Motor neuron (in vitro differentiated cells): ENCODE measurements around the gene CD46. TPM values are rescaled to one million over a fixed set of nuclear protein-coding genes. Genes with fewer than 3 reads are reported as not detected.

Experiments
- ATAC-seq, 8 experiments: fragments of 200-7000 bp; cut with Tn5 transposase; replicated peaks in 6 of 8; 2 replicates each; pipeline ENCODE4 v1.8.0; 2021; ENCODE audit warnings: mild to moderate bottlenecking in 8 of 8, moderate library complexity in 8 of 8
- H3K27ac ChIP-seq, 2 donors: fragments of 250-450 bp; sonication (Bioruptor Pico); 2 replicates each; pipeline ENCODE4 v1.9.0; 2021; ENCODE audit warnings: antibody characterized with exemption in 2 of 2, mild to moderate bottlenecking in 2 of 2, moderate library complexity in 1 of 2
- H3K4me1 ChIP-seq, 2 donors: fragments of 250-450 bp; sonication (Bioruptor Pico); replicated peaks in 1 of 2; 2 replicates each; pipeline ENCODE4 v1.6.1; 2021; ENCODE audit warnings: antibody characterized with exemption in 2 of 2, mild to moderate bottlenecking in 2 of 2, moderate library complexity in 1 of 2
- H3K4me3 ChIP-seq, 5 donors: fragments of 250-450 bp; sonication (Bioruptor Pico); 2 replicates each; pipeline ENCODE4 v1.9.0; 2021; ENCODE audit warnings: antibody characterized with exemption in 5 of 5, mild to moderate bottlenecking in 5 of 5, moderate library complexity in 4 of 5
- WGBS, 10 experiments: fragments of 450-650 bp; shearing (Covaris generic); methylation state at CpG; one replicate each; pipeline ENCODE4 v1.0.0; 2022; 5-methylcytosine and 5-hydroxymethylcytosine counted together
- in situ Hi-C, 9 experiments: fragments of 400-800 bp; cut with MboI; loops; one replicate each; pipeline ENCODE4 v1.15.0; 2021; ENCODE audit warnings: low sequenced_read_pairs in 9 of 9, low pct_unique_long_range_greater_than_20kb in 2 of 9; ENCODE audit not compliant: unreplicated experiment in 9 of 9
- total RNA-seq, 8 experiments: library from RNA; unstranded; fragments of 300-600 nt; gene quantifications; 2 replicates each; pipeline versions ENCODE4 v1.2.3 to v1.2.4, GENCODE V29; 2022

The CD46 gene
- total RNA-seq, 8 experiments from 2014 or later, result 56.6 to 151 (median 82.4) TPM

DNA sequence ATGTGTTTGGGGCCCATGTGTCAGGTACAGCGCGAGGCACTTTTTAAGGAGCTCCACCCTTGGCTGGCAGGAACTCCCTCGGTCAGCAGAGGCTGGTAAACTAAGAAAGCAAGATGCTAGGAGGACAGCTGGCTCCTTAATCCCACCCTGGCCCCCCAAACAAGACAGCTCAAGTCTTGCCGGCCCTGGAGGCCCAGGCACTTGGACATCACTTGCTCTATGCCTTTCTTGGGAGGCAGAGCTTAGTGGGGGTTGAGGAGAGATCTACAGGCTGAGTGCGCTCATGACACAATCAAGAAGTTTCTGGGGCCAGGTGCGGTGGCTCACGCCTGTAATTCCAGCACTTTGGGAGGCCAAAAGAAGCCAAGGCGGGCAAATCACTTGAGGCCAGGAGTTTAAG, 80.9 kb downstream of the CD46 start:
- Histone ChIP-seq H3K4me3 (no peak overlapping the region), H3K4me1 (peaks cover 0 to 2% of the 10 kb centered on the region in 2 donors), H3K27ac (no peak overlapping the region)
- in situ Hi-C loops, result no loop called here
- WGBS, 10 experiments, result 79 to 100% (median 92%) methylated on average over 1 to 8 of the region's 8 CpGs; no CpG with 5 or more reads in 5 of the 10 experiments
- ATAC-seq, result no peak

DNA sequence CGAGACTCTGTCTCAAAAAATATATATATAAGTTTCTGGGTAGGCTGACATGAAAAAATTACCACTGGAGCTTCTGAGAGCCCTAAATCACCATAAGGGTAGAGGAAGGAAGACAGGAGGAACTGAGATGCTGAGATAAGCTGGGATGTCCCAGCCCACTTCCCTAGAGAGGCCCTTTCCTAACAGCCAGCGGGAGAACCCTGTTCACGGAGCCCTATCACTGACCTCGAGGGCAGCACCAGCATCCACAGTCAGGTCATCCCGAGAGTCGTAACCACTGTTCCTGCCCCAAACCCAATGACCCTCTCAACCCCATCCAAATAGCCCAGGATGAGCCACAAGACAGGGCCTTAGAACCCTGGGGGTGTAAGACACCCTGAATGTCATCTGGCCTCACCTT, 81.5 kb downstream of the CD46 start:
- ATAC-seq, result no peak
- Histone ChIP-seq H3K27ac (no peak overlapping the region), H3K4me1 (peaks cover 0 to 2% of the 10 kb centered on the region in 2 donors), H3K4me3 (no peak overlapping the region)
- in situ Hi-C loops, result no loop called here
- 82 to 100% (median 96%) methylated on average over 3 to 5 of the region's 6 CpGs; no CpG with 5 or more reads in 3 of the 10 experiments for WGBS, 10 experiments

DNA sequence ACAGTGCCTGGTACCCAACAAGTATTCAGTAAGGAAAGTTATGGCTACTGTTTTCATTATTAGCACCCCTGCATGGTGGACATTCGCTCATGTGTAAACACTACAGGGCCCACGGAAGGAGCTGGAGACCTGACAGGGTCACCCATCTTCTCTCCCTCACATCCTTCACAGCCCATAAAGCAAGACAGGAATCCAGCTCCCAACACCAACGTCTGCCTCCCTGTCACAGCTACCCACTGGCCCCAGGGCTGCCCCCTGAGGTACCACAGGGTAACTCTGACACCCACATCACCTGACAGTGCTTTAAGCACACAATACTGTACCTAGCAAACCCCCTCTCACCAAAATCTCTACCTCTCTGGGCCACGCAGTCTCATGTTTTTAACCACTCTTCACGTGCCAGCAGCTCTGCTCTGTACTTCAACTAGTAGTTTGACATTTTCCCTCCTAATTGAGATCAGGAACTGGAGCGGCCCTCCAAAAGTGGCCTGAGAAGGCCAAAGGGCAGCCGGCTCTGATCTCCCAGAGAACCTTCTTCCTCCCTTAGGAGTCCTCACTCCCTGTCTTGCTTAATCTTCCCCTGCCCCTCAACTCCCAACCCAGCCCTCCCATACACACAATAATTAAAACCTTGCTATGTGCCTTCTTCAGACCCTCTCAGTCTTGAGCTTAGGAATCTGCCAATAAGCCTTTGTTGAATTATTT, 82.3 kb downstream of the CD46 start:
- no peak overlapping the region for H3K4me3 ChIP-seq
- no peak for ATAC-seq
- in situ Hi-C loops, result no loop called here
- WGBS, 10 experiments, result 80 to 100% (median 98%) methylated on average over 1 to 7 of the region's 7 CpGs; no CpG with 5 or more reads in 1 of the 10 experiments
- H3K4me1 ChIP-seq, result peaks cover 0 to 2% of the 10 kb centered on the region in 2 donors
- H3K27ac ChIP-seq, result no peak overlapping the region

DNA sequence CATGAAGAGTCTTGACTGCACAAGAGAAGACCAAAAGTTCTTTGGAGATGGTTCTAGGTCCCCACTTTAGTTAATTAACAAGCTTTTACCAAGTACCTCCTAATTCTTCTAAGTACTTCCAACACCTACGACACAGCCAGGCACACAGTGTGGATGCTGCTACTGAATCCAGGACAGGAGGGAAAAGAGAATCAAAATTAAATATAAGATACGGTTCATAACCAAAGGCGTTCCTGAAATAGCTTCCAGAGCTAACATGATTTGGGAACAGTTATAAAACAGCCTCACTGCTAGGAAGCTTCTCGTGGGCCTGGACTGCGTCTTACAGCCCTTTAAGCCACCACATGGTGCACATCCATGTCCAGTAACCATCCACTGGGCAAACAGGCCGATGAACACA, 84.1 kb downstream of the CD46 start:
- 92 to 100% (median 100%) methylated on average over 1 to 6 of the region's 6 CpGs; no CpG with 5 or more reads in 1 of the 10 experiments for WGBS, 10 experiments
- in situ Hi-C loops, result no loop called here
- H3K4me3 ChIP-seq, result no peak overlapping the region
- peaks cover 0 to 2% of the 10 kb centered on the region in 2 donors for H3K4me1 ChIP-seq
- no peak overlapping the region for H3K27ac ChIP-seq
- no peak for ATAC-seq

DNA sequence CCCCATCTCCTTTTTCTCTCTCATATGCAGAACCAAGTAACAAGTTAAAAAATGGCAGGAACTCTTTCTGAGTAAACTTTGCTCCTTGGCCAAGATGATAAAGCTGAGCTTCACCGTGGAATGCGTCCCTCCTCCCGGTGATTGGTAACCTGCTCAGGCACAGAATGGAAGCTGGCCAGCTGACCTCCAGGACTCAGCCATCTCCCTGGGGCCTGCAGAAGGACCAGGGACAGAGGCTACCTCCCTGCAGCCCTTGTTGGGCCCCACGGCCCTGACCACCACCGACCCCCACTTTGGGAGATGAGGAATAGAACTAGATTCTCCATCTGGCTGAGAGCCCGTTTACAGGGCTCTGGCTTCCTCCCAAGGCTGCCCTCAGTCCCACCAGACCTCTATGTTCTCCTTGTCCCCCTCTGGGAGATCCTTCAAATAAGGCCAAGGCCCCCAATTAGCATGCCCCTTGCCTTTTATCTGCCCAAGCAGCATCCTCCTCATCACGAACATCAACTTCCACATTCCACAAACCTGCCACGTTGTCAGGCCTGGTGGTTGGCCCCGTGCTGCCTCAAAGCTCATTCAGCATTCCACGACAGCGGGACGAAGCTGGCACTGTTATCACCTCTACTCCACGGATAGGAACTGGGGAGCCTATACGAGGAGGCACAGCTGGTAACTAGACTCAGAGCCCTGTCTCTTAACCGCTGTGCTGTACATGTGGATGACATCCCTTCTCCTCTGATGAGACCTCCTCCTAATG, 84.9 kb downstream of the CD46 start:
- ATAC-seq, result no peak
- in situ Hi-C loops, result no loop called here
- H3K27ac ChIP-seq, result no peak overlapping the region
- H3K4me3 ChIP-seq, result no peak overlapping the region
- 80 to 100% (median 92%) methylated on average over 2 to 15 of the region's 15 CpGs; no CpG with 5 or more reads in 2 of the 10 experiments for WGBS, 10 experiments
- H3K4me1 ChIP-seq, result peaks cover 0 to 5% of the 10 kb centered on the region in 2 donors

DNA sequence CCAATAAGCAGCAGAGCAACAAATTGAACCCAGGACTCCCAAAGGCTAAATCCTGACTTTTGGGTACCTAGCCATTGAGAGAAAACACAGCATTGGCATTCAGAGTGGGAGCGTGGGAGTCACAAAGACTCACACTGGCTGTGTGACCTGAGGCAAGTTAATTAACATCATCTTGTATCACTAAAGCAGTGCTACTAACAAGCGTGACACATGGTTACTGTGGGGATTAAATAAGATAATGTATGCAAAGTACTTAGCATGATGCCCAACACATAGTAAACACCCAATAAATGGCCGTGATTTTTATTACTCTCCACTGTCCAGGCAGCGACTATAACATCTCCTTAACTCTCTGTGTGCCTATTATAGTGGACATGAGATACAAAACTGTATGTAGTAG, 85.8 kb downstream of the CD46 start:
- in situ Hi-C loops, result no loop called here
- no peak overlapping the region for H3K27ac ChIP-seq
- no peak overlapping the region for H3K4me3 ChIP-seq
- WGBS, 10 experiments, result 35 to 100% (median 94%) methylated on average over 1 to 4 of the region's 4 CpGs; no CpG with 5 or more reads in 1 of the 10 experiments
- ATAC-seq, result peak in 3 of 8 experiments; percentile 40 to 84 (median 78)
- peaks cover 0 to 10% of the 10 kb centered on the region in 2 donors for H3K4me1 ChIP-seq

DNA sequence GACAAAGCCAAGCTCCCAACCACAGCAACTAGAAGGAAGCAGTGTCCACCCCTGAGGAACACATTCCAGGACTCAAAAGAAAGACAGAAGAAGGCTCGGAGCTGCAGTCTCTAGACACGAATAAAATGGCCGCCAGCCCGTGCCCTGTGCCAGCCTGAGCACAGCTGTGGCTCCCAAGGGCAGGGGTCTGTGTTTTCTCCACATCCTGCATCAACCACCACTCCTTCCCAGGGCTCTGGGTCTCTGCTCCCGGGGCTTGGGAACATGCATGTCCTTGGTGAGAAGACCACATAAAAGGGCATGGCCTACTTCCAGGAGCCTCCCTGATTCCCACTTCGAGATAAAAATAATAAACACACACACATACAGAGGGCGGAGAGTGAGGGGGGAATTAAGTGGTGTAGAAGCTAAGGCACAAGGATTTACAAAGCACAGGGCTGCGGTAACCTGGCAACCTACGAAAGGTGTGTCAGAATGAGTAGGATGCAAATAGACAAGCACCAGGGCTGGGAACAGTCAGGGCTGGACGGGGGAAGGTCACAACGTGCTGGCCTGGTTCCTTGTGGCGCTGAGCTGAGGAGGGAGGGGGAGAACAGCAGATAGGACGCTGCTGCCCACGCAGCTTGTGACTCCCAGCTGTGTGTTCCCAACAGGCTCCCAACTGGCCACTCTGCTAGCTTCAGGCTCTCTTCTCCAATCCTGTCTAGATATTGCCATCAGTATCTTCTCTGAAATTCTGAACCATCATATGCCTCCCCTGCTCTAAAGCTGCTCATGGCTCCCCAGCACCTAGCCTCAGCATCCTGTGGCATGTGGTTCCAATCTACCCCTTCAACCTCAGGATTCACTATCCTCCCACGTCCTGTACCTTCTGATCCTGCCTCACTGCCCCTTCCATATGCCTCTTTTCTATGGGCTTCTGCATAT, 86.6 kb downstream of the CD46 start:
- WGBS, 10 experiments, result 16 to 93% (median 80%) methylated on average over 2 to 12 of the region's 15 CpGs; no CpG with 5 or more reads in 1 of the 10 experiments
- Histone ChIP-seq H3K27ac (no peak overlapping the region), H3K4me3 (no peak overlapping the region), H3K4me1 (peaks cover 0 to 8% of the 10 kb centered on the region in 2 donors)
- peak in 5 of 8 experiments; percentile 21 to 91 (median 65) for ATAC-seq
- in situ Hi-C loops, result no loop called here

DNA sequence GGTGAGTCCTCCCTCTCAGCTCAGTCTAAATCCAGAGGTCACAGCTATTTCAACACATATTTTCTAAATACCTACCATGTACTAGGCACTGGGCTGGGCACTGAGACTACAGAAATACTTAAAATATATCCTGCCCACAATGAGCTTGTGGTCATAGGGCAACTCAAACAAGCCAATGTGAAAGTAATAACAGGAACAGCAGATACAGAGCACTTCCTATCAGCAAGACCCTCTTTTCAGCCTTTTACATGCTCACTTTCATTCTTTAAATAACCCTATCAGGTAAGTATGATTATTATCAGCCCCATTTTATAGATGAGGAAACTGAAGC, 87.2 kb downstream of the CD46 start:
- Histone ChIP-seq H3K4me3 (no peak overlapping the region), H3K27ac (no peak overlapping the region), H3K4me1 (peaks cover 0 to 8% of the 10 kb centered on the region in 2 donors)
- in situ Hi-C loops, result no loop called here
- no peak for ATAC-seq

DNA sequence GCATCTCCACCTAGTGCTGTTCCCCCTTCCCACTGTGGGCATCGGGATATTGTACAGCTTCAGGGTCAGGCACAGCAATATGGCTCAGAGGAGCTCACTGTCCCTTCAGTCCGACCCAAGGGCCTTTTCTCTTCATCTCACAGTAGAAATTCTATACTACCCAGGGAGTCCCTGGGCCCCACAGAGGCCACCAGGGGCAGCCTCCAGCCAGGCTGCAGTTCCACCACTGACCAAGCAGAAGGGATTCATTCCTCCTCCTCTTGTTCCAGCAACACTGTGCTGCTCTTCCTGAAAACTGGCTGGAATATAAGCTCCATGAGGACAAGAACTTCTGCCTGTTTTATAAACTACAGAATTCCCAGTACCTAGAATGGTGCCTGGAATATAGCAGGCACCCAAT, 88.5 kb downstream of the CD46 start:
- ATAC-seq, result peak in 1 of 8 experiments; percentile 47
- Histone ChIP-seq H3K4me3 (no peak overlapping the region), H3K4me1 (peaks cover 0 to 11% of the 10 kb centered on the region in 2 donors), H3K27ac (no peak overlapping the region)
- WGBS, 10 experiments, result 90 to 100% (median 100%) methylated on average over 1 to 2 of the region's 2 CpGs; no CpG with 5 or more reads in 5 of the 10 experiments
- in situ Hi-C loops, result no loop called here

DNA sequence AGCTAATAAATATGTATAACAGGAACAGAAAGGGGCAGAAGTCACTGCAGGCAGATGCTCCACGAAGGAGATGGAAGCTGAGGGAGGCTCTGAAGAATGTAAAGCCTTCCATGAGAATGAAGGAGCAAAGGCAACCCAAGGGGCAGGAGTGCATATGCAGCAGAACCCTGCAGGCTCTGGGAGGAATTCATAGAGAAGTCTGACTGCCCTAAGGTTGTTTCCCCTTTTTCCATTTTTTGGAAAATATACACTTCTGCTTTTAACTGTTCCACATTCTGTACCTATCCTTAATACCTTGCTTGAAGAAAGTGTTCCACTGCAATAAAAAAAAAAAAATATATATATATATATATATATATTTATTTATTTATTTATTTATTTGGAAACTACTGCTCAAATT, 89.4 kb downstream of the CD46 start:
- 14 to 100% (median 60%) methylated on average over 1 of the region's 1 CpG; no CpG with 5 or more reads in 3 of the 10 experiments for WGBS, 10 experiments
- peaks cover 0 to 13% of the 10 kb centered on the region in 2 donors for H3K4me1 ChIP-seq
- H3K4me3 ChIP-seq, result no peak overlapping the region
- H3K27ac ChIP-seq, result peak overlapping the region in 1 of 2 donors; percentile 71
- no peak for ATAC-seq
- in situ Hi-C loops, result no loop called here

DNA sequence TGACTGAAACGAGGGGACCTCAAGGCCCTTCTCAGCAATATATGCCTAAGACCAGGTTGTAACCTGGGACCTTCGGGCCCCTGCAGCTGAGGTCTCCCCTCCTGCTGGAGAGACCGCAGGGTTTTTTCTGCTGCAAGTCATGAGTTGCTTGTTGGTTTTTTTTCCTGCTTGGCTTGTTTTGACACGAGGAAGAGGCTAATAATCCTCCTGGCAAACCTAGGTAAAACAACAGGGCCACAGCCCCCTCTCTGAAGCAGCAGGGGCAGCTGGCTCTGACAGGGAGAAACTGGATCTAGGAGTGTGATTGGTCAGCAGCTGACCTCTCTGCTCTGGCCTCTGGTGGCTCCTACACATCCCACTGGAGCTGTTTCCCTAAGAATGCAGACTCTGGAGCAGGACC, 90.0 kb downstream of the CD46 start:
- peak overlapping the region in 1 of 2 donors; percentile 71 for H3K27ac ChIP-seq
- no peak overlapping the region for H3K4me3 ChIP-seq
- WGBS, 10 experiments, result 50 to 100% (median 68%) methylated on average over 1 to 3 of the region's 4 CpGs; no CpG with 5 or more reads in 4 of the 10 experiments
- H3K4me1 ChIP-seq, result peaks cover 0 to 13% of the 10 kb centered on the region in 2 donors
- peak in 4 of 8 experiments; percentile 41 to 93 (median 81) for ATAC-seq
- in situ Hi-C loops, result no loop called here

DNA sequence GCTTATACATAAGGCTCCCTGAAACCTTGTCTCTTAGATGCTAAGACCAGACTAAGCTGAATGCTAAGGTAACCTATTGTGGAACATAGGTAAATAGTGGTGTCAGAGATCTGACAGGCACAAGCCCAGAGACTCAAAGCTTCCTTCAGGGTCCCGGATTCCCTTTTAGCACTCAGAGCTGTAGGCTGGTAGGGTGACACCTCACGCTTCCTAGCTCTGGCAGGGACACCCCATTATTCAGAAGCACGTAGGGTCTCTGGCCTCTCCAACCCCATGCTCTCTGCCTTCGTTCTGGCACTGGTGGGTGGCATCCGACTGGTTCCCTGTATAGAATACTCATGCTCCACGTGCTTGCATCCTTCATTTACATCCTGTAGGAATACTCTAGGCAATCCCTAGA, 90.7 kb downstream of the CD46 start:
- 80 to 100% (median 90%) methylated on average over 1 to 6 of the region's 6 CpGs; no CpG with 5 or more reads in 2 of the 10 experiments for WGBS, 10 experiments
- Histone ChIP-seq H3K4me3 (no peak overlapping the region), H3K4me1 (peaks cover 0 to 13% of the 10 kb centered on the region in 2 donors), H3K27ac (peak overlapping the region in 1 of 2 donors; percentile 20)
- ATAC-seq, result peak in 1 of 8 experiments; percentile 5
- in situ Hi-C loops, result no loop called here
